Peyer's patch (tissue), 4 donors: Measurements from ENCODE around the gene XRRA1. TPM values are rescaled to one million over a fixed set of nuclear protein-coding genes. Genes with fewer than 3 reads are reported as not detected.

ENCODE experiments used
- DNase-seq, 3 donors: peaks; one replicate each; pipeline ENCODE4 v3.0.0-alpha.2; 2017 to 2019
- H3K27ac ChIP-seq, 4 donors: fragments of 200-600 bp; sonication (generic); one replicate each; pipeline ENCODE4 v1.5.1; 2016 to 2019
- H3K27me3 ChIP-seq, 2 donors: fragments of 200-600 bp; sonication (generic); one replicate each; pipeline ENCODE4 v1.5.1; 2019
- H3K36me3 ChIP-seq, 3 donors: fragments of 200-600 bp; sonication (generic); one replicate each; pipeline ENCODE4 v1.5.1; 2016 to 2019
- H3K4me1 ChIP-seq, 4 donors: fragments of 200-600 bp; sonication (generic); one replicate each; pipeline ENCODE4 v1.5.1; 2016 to 2019
- H3K4me3 ChIP-seq, 4 donors: fragments of 200-600 bp; sonication (generic); 1 replicate in 3 of 4; 2 replicates in 1 of 4; pipeline ENCODE4 v1.5.1; 2016 to 2019; ENCODE audit warnings: mild to moderate bottlenecking in 1 of 4
- H3K9me3 ChIP-seq, 4 donors: fragments of 200-600 bp; sonication (generic); one replicate each; pipeline ENCODE4 v1.5.1; 2016 to 2019; ENCODE audit warnings: mild to moderate bottlenecking in 1 of 4
- POLR2A ChIP-seq, 2 donors: fragments of 450-650 bp; IDR thresholded peaks; one replicate each; pipeline ENCODE4 v1.5.1; 2017; ENCODE audit warnings: antibody characterized with exemption in 2 of 2, mild to moderate bottlenecking in 2 of 2, moderate library complexity in 2 of 2
- total RNA-seq, 4 donors: library from RNA; depleted of rRNA; stranded (reverse); fragments of >200 nt; gene quantifications; one replicate each; pipeline ENCODE4 v1.1.0, GENCODE V29; 2016
- TF ChIP-seq, protein P1 (sequence below), 6 experiments: fragments of 450-650 bp in 4 of 6; fragments of 200-600 bp in 2 of 6; sonication (generic) in 1 of 6; IDR thresholded peaks; one replicate each; pipeline ENCODE4 v1.5.1; 2017 to 2019; ENCODE audit warnings: antibody characterized with exemption in 6 of 6, mild to moderate bottlenecking in 3 of 6, moderate library complexity in 1 of 6

XRRA1 gene
- total RNA-seq, 4 donors from 2014 or later: 12.8 to 45.9 (median 26.1) TPM

DNA sequence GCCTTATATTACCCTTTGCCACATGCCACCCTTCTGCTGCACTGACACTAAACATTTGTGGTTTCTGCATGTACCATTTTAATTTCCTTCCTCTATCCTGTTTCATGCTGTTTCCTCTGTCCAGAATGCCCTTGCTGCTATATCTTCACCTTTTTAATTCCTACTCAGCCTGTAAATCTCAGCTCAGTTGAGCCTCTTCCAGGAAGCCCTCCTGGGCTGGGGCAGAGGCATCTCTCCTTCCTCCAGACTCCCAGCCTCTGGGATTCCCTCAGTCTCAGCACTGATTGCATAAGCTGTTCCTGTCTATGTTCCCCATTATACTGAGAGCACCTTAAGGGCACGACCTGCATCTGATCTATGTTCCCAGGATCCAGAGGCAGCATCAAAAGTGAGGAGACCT lies 101.5 kb downstream of the XRRA1 start:
- H3K36me3 ChIP-seq: peaks cover 0 to 52% (median 0%) of the 10 kb centered on the region in 3 donors

DNA sequence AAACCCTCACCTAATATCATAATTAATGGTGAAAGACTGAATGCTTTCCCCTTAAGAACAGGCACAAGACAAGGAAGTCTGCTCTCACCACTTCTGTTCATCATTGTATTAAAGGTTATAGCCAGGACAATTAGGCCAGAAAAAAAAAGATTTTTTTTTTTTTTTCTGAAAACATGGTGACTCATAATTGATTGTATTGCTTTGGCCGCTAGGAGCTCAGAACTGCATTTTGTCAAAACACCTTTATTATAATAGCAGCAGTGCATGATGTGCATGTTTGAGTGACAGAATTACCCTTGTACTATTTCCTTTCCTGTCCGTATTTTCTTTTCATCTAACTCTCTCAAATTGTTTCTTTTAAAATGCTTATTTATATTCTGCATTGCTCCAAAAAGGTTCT lies 102.1 kb downstream of the XRRA1 start:
- DNase-seq: no peak
- no peaks in the 10 kb centered on the region for H3K9me3 ChIP-seq
- H3K27ac ChIP-seq: no peak overlapping the region
- peaks cover 0 to 57% (median 0%) of the 10 kb centered on the region in 3 donors for H3K36me3 ChIP-seq
- no peak overlapping the region for H3K4me3 ChIP-seq
- no peaks in the 10 kb centered on the region for H3K27me3 ChIP-seq
- TF ChIP-seq, protein P1, sequence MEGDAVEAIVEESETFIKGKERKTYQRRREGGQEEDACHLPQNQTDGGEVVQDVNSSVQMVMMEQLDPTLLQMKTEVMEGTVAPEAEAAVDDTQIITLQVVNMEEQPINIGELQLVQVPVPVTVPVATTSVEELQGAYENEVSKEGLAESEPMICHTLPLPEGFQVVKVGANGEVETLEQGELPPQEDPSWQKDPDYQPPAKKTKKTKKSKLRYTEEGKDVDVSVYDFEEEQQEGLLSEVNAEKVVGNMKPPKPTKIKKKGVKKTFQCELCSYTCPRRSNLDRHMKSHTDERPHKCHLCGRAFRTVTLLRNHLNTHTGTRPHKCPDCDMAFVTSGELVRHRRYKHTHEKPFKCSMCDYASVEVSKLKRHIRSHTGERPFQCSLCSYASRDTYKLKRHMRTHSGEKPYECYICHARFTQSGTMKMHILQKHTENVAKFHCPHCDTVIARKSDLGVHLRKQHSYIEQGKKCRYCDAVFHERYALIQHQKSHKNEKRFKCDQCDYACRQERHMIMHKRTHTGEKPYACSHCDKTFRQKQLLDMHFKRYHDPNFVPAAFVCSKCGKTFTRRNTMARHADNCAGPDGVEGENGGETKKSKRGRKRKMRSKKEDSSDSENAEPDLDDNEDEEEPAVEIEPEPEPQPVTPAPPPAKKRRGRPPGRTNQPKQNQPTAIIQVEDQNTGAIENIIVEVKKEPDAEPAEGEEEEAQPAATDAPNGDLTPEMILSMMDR (IDR thresholded peaks at IDR 0.05): no peak
- no peaks in the 10 kb centered on the region for H3K4me1 ChIP-seq

More for the DNA sequence above, 101.5 kb downstream of the XRRA1 start:
- Histone ChIP-seq H3K27me3 (no peaks in the 10 kb centered on the region), H3K9me3 (no peaks in the 10 kb centered on the region), H3K27ac (no peak overlapping the region), H3K4me1 (no peaks in the 10 kb centered on the region), H3K4me3 (no peak overlapping the region)
- no peak for TF ChIP-seq POLR2A (IDR thresholded peaks at IDR 0.05)
- TF ChIP-seq, protein P1 (IDR thresholded peaks at IDR 0.05): no peak
- no peak for DNase-seq

DNA sequence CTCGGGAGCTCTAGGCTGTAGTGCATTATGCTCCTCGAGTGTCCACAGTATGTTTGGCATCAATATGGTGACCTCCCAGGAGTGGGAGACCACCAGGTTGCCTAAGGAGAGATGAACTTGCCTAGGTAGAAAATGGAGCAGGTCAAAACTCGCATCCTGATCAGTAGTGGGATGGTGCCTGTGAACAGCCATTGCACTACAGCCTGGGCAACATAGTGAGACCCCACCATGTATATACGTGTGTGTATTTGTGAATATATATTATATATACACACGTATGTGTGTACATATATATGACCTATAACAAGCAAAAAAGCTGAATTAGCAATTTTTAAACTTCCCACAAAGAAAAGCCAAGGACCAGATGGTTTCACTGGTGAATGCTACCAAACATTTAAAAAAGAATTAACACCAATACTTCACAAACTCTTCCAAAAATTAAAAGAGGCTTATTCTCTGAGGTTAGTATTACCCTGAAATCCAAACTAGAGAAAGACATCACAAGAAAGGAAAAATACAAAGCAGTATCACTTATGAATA lies 102.8 kb downstream of the XRRA1 start:
- no peaks in the 10 kb centered on the region for H3K27me3 ChIP-seq
- no peak overlapping the region for H3K27ac ChIP-seq
- H3K36me3 ChIP-seq: peaks cover 0 to 51% (median 0%) of the 10 kb centered on the region in 3 donors
- no peaks in the 10 kb centered on the region for H3K9me3 ChIP-seq
- TF ChIP-seq POLR2A (IDR thresholded peaks at IDR 0.05): no peak
- TF ChIP-seq, protein P1 (IDR thresholded peaks at IDR 0.05): no peak
- no peak overlapping the region for H3K4me3 ChIP-seq
- no peak for DNase-seq
- no peaks in the 10 kb centered on the region for H3K4me1 ChIP-seq

DNA sequence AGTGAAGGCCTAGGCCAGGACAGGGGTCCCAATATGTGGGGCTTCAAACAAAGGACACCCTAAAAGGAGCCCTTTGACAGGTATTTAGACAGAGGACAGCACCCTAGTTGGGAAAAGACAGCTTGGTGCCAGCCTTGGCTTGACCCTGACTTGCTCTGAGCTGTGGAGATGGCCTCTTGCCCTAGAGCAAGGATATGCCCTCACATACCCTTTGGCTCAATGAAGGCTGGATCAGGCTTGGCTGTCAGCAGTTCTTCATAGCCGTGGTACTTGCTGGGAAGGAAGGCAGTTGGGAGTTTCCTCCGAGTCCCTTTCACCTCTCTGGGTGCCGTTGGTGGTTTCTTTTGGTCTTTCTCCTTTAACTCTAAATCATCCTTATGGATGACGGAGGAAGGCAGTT lies 104.0 kb downstream of the XRRA1 start:
- H3K27me3 ChIP-seq: no peaks in the 10 kb centered on the region
- H3K4me1 ChIP-seq: no peaks in the 10 kb centered on the region
- no peak overlapping the region for H3K4me3 ChIP-seq
- DNase-seq: no peak
- H3K36me3 ChIP-seq: peaks cover 0 to 47% (median 0%) of the 10 kb centered on the region in 3 donors
- TF ChIP-seq, protein P1 (IDR thresholded peaks at IDR 0.05): no peak
- TF ChIP-seq POLR2A (IDR thresholded peaks at IDR 0.05): no peak
- H3K9me3 ChIP-seq: no peaks in the 10 kb centered on the region
- H3K27ac ChIP-seq: no peak overlapping the region

DNA sequence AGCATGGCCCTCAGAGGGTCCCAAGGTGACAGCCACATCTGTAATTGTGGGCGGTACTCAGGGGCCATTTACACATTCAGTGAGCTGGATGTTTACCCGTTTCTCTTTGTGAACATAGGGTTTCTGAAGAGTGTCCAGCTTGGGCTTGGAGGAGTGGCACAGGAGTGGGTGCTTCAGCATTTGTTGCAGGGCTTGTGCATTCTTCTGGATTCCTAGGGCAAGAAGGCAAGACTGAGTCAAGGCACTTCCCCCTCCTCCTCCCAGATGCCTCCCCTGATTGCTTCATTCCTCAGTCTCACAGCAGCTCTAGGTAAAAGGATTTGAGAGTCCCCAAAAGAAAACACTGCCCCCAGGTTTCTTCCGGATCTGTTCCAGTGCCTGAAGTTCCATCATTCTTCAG lies 104.8 kb downstream of the XRRA1 start:
- peaks cover 0 to 47% (median 0%) of the 10 kb centered on the region in 3 donors for H3K36me3 ChIP-seq
- H3K9me3 ChIP-seq: no peaks in the 10 kb centered on the region
- H3K27me3 ChIP-seq: no peaks in the 10 kb centered on the region
- no peak overlapping the region for H3K4me3 ChIP-seq
- no peak for DNase-seq
- H3K27ac ChIP-seq: no peak overlapping the region
- no peak for TF ChIP-seq POLR2A (IDR thresholded peaks at IDR 0.05)
- TF ChIP-seq, protein P1 (IDR thresholded peaks at IDR 0.05): no peak
- H3K4me1 ChIP-seq: no peaks in the 10 kb centered on the region

DNA sequence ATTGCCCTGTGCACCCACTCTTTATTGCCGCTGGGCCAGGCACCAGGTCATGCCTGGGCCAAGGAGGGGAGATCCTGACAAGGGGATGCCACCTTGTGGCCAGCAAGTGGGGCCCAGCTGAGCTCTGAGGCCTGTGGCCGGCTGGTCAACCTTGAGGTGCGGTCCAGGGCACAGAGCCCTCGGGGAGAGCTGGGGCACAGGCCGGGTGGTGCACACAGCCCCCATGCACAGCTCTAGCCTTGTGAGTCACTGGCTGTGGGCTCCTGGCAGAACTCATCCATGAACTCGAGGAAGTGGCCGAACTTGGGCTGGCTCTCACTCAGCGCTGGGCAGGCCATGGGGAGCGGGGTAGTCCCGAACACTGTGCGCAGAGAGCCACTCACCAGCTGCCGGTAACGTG lies 105.9 kb downstream of the XRRA1 start:
- H3K27ac ChIP-seq: no peak overlapping the region
- no peaks in the 10 kb centered on the region for H3K27me3 ChIP-seq
- H3K36me3 ChIP-seq: peaks cover 0 to 46% (median 0%) of the 10 kb centered on the region in 3 donors
- no peaks in the 10 kb centered on the region for H3K4me1 ChIP-seq
- no peaks in the 10 kb centered on the region for H3K9me3 ChIP-seq
- H3K4me3 ChIP-seq: no peak overlapping the region
- TF ChIP-seq POLR2A (IDR thresholded peaks at IDR 0.05): no peak
- TF ChIP-seq, protein P1 (IDR thresholded peaks at IDR 0.05): no peak
- DNase-seq: no peak
